AG04450 (cell line): ENCODE results near the gene NHLRC4. TPM values are rescaled to one million over a fixed set of nuclear protein-coding genes. Genes with fewer than 3 reads are reported as not detected.

Experiments
- CTCF ChIA-PET: fragments of 300-600, 350-600 bp; formaldehyde crosslinking; extraction: SDS; loops from one replicate; lab custom pipeline; 2022; ENCODE audit warnings: antibody characterized with exemption, inconsistent platforms; lab: Charles Lee
- POLR2A ChIA-PET: fragments of 350-600 bp; formaldehyde crosslinking; extraction: SDS; loops from one replicate; lab custom pipeline; 2021; ENCODE audit warnings: antibody characterized with exemption, inconsistent platforms; lab: Yijun Ruan, JAX
- DNase-seq: peaks from one replicate; pipeline ENCODE4 v3.0.0-alpha.2; 2011; ENCODE audit warnings: low read depth, low spot score
- H3K27ac ChIP-seq: one replicate; pipeline ENCODE4 v1.5.1; 2012; ENCODE audit warnings: low read depth, low read length, control low read depth
- H3K27me3 ChIP-seq: one replicate; pipeline ENCODE4 v1.6.0; 2012; ENCODE audit warnings: low read length; ENCODE audit not compliant: control insufficient read depth, insufficient read depth
- H3K4me3 ChIP-seq: 2 replicates; pipeline ENCODE4 v1.5.1; 2011; ENCODE audit warnings: mild to moderate bottlenecking, low read depth, low read length, control low read depth
- H3K9me3 ChIP-seq: 2 replicates; pipeline ENCODE4 v1.5.1; 2012; ENCODE audit warnings: low read length; ENCODE audit not compliant: control insufficient read depth, insufficient read depth
- CTCF ChIP-seq: IDR thresholded peaks from 2 replicates; pipeline ENCODE4 v1.5.1; 2011; ENCODE audit warnings: low read depth, low read length, control low read depth, inconsistent platforms
- polyA plus RNA-seq: library from polyadenylated mRNA; depleted of rRNA; stranded (reverse); fragments of >200 nt; gene quantifications from 2 replicates; pipeline ENCODE4 v1.2.3, GENCODE V29; 2011

NHLRC4 gene
- polyA plus RNA-seq, 1 experiment: 0.45 TPM

GRCh38 chr16:548586-548985 lies 18.2 kb upstream of the NHLRC4 start:
- Histone ChIP-seq H3K27me3 (no peaks in the 10 kb centered on the region), H3K4me3 (no peak overlapping the region), H3K27ac (no peak overlapping the region), H3K9me3 (peaks cover 16% of the 10 kb centered on the region; the same call in 1 of the 2 replicates)
- ChIA-PET CTCF (no interaction called here), POLR2A (no interaction called here)
- DNase-seq: no peak
- no peak for TF ChIP-seq CTCF

- POLR2A ChIA-PET: interaction anchor here (0.7 kb wide), 1 partner anchor 21 kb away, joined by 3 read pairs; no protein-coding TSS in a partner anchor
Measured at GRCh38 chr16:549544-550263, 17.1 kb upstream of the NHLRC4 start.

GRCh38 chr16:551210-551609 lies 15.6 kb upstream of the NHLRC4 start:
- Histone ChIP-seq H3K4me3 (no peak overlapping the region), H3K9me3 (peaks cover 9% of the 10 kb centered on the region; the same call in 1 of the 2 replicates), H3K27me3 (no peaks in the 10 kb centered on the region), H3K27ac (no peak overlapping the region)
- no peak for DNase-seq
- ChIA-PET POLR2A (no interaction called here), CTCF (no interaction called here)
- TF ChIP-seq CTCF: no peak

More at GRCh38 chr16:549544-550263, 17.1 kb upstream of the NHLRC4 start:
- no peak for TF ChIP-seq CTCF
- no peak overlapping the region for H3K4me3 ChIP-seq
- H3K9me3 ChIP-seq: peaks cover 9% of the 10 kb centered on the region; the same call in 1 of the 2 replicates
- no peak overlapping the region for H3K27ac ChIP-seq
- no peak for DNase-seq
- H3K27me3 ChIP-seq: no peaks in the 10 kb centered on the region
- CTCF ChIA-PET: no interaction called here

- no peak overlapping the region for H3K27ac ChIP-seq
- ChIA-PET CTCF (no interaction called here), POLR2A (no interaction called here)
- no peak overlapping the region for H3K4me3 ChIP-seq
- DNase-seq: no peak
- H3K27me3 ChIP-seq: no peaks in the 10 kb centered on the region
- no peak for TF ChIP-seq CTCF
- H3K9me3 ChIP-seq: peaks cover 9% of the 10 kb centered on the region; the same call in 1 of the 2 replicates
Measured at GRCh38 chr16:552171-552570, 14.6 kb upstream of the NHLRC4 start.

GRCh38 chr16:553601-554296 lies 13.1 kb upstream of the NHLRC4 start:
- no peak overlapping the region for H3K4me3 ChIP-seq
- no peak for TF ChIP-seq CTCF
- peaks cover 9% of the 10 kb centered on the region; the same call in 1 of the 2 replicates for H3K9me3 ChIP-seq
- ChIA-PET POLR2A (interaction anchor here (1.0 kb wide), 1 partner anchor 18 kb away, joined by 4 read pairs; no protein-coding TSS in a partner anchor), CTCF (no interaction called here)
- no peak for DNase-seq
- peaks cover 4% of the 10 kb centered on the region for H3K27me3 ChIP-seq
- no peak overlapping the region for H3K27ac ChIP-seq
